ENCODE results near the gene AARS2.

Gene AARS2

DNA sequence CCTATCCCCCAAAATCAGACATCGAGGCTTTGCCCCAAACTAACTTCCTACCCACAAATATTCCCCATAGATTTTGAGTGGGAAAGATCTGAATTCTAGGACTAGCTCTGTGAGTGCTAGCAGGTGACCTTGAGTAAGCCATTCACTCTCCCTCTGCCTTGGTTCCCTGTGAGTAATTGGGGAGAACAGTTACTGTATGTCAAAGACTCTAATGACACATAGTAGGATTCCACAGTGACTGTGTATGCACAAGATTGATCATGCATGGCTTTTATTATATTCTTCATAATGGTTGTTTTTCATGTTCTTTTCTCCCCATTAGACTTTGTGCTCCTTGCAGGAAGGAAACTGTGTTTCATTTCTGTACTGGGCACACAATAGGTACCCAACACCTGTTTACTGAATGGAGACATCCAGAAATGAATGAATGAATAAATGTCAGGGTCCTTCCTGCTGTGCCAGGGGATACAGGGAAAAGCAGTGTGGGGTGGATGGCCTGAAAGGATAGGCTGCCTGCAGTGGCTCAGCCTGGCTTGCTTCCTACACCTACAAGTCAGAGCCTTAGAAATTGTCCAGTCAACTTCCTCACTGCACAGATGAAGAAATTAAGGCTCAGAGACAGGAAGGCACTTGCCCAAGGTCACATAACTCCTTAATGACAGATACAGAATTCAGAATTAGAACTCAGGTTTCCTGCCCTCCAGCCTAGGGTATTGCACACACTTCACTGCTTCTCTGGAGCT, 43.8 kb downstream of the AARS2 start:
- intact Hi-C loops (cut with DNase I) = loop anchor here (5.0 kb wide), 2 partner anchors 43 to 68 kb away; partner anchors contain the start of gene AARS2
- DNase-seq = no peak

DNA sequence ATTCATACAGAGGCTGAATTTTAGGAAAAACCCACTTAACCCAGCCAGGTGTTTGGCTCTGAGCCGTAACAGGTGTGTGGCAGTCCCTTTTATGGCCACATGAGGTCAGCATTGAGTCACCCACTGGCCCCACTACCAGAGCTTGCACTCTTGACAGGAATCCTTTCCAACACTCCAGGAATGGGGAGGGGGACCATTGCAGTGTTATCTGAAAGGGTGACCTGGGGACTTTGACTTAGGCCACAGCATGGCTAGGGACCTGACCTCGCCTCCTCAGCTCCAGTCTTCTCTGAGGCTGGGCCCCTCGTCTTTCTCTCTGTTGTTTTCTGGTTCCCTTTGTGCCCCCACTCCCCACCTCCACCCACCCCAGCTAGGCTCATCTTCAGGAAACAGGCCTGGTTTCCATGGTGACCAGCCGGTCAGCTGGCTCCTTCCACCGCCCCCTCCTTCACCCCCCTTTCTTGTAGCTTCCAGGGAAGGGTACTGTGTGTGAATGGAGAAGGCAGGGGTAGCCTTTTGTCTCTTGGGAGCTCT, 45.0 kb downstream of the AARS2 start:
- intact Hi-C loops (cut with DNase I) = loop anchor here (5.0 kb wide), 2 partner anchors 44 to 69 kb away; partner anchors contain the start of gene AARS2
- peak in 40 of 42 donors; percentile 35 to 85 (median 68) for DNase-seq

GRCh38 chr6:44267252-44267651, 45.9 kb downstream of the AARS2 start:
- intact Hi-C loops (cut with DNase I) = loop anchor here (5.0 kb wide), 2 partner anchors 45 to 70 kb away; partner anchors contain the start of gene AARS2
- no peak for DNase-seq

DNA sequence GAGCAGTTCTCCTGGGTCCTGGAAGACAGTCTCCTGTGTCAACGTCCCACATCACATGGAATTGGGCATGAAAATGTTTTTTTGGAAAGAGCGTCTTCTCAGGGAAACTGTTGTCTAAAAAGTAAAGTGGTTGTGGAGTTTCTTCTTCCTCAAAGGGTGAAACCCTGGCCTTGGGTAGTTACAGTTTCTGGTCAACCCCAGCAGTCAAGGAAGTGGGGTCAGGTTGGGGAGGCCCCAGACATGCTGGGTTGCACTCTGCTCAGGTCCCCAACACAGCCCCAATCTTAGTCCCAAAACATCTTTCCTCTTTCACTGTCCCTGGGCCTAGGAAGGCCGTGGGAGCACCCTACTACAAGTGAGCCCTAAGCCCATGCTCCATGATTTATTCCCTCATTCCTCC, 46.8 kb downstream of the AARS2 start:
- intact Hi-C loops (cut with DNase I) = loop anchor here (5.0 kb wide), 2 partner anchors 46 to 71 kb away; partner anchors contain the start of gene AARS2
- DNase-seq = no peak

DNA sequence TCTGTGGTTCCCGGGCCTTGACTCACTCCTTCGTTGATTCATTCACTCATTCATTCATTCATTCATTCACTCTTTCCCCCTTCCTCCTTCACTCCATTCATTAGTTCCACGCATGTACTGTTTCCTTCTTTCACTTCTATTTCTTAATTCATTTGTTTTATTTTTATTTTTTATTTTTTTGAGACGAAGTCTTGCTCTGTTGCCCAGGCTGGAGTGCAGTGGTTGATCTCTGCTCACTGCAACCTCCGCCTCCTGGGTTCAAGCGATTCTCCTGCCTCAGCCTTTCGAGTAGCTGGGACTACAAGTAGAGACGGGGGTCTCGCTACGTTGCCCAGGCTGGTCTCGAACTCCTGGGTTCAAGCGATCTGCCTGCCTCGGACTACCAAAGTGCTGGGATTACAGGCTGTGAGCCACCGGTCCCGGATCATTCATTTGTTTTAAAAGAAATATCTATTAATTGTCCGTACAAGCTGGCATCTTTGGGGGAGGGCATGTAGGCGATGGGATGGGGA, 47.4 kb downstream of the AARS2 start:
- intact Hi-C loops (cut with DNase I) = loop anchor here (5.0 kb wide), 2 partner anchors 47 to 72 kb away; partner anchors contain the start of gene AARS2
- no peak for DNase-seq

DNA sequence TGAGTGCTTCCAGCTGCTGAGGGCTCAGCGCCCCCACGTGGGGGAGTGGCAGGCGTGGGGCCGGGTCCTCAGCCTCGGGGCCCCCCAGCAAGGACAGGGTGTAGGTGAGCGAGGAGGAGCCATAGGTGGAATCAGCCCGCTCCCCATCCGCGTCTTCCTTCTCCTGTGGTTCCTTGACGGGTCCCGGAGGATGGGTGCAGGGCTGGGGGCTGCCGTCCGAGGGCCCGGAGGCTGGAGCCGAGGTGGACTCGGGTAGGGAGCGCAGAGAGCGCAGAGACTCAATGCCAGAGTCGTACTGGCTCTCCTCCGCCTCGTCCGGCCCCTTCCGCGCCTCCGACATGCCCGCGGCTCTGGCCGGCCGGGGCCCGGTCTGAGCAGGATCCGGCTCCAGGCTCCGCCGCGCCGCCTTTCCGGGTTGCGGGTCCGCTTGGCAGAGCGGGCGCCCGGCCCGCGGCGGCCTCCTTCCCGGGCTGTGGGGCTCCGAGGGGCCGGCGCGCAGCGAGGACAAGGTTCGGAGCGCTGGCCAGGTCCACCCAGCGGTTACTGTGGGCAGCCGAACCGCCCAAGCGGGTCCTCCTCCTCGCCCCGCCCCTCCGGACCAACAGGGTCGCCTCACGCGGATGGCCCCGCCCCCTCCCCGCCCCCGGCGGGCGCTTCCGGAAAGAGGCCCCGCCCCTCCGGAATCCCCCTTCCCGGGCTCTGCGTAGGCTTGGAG, 48.0 kb downstream of the AARS2 start, which contains the start of gene NFKBIE:
Gene NFKBIE (minus strand): TSS at position 545 of the 715 bp plus-strand sequence. CDS start 205 bp downstream, at position 340.
- peak; percentile 84 to 98 (median 94) for DNase-seq
- intact Hi-C loops (cut with DNase I) = loop anchor here (5.0 kb wide), 2 partner anchors 47 to 72 kb away; partner anchors contain the start of gene AARS2

- intact Hi-C loops (cut with DNase I) = loop anchor here (5.0 kb wide), 2 partner anchors 48 to 73 kb away; partner anchors contain the start of gene AARS2
- peak in 9 of 42 donors; percentile 25 to 54 (median 39) for DNase-seq
These were observed 48.8 kb downstream of the AARS2 start for GRCh38 chr6:44264154-44265006.

DNA sequence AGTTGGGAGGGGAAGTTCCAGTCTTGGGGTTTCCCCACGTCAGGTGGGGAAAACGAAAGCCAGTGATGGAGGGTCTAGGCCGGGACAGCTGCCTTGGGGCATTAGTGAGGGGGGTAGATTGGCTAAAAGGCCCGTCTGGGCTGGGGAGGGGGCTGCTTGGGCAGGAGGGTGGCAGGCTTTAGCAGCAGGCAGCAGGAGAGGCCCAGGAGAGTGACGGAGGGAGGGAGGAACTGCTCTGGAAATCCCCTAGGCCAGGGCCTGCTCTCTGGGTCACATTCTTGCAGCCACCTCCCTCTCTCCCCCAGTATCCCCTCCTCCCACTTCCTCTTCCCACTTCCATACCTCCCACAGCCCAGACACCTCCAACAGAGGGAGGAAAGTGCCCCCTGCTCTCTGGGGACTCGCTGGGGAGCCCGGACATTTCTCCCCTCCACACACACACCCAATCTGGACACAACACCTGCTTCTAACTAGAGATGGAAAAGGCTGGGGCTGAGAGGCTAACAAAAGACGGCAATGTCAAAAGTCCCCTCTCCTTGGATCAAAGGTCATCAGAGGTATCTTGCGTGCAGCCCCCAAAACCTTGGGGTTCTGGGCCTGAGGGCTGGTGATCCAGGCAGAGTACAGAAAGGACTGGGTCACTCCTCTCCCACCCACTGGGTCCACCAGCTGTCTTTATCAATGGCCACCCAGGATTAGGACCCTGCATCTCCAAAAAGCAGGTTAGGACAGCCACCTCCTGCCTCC, 49.6 kb downstream of the AARS2 start:
- DNase-seq = no peak
- intact Hi-C loops (cut with DNase I) = no loop called here

GRCh38 chr6:44262467-44263353, 50.4 kb downstream of the AARS2 start:
- intact Hi-C loops (cut with DNase I) = no loop called here
- no peak for DNase-seq

GRCh38 chr6:44261581-44261980, 51.6 kb downstream of the AARS2 start:
- intact Hi-C loops (cut with DNase I) = no loop called here
- no peak for DNase-seq

GRCh38 chr6:44260451-44261297, 52.5 kb downstream of the AARS2 start:
- intact Hi-C loops (cut with DNase I) = no loop called here
- no peak for DNase-seq

DNA sequence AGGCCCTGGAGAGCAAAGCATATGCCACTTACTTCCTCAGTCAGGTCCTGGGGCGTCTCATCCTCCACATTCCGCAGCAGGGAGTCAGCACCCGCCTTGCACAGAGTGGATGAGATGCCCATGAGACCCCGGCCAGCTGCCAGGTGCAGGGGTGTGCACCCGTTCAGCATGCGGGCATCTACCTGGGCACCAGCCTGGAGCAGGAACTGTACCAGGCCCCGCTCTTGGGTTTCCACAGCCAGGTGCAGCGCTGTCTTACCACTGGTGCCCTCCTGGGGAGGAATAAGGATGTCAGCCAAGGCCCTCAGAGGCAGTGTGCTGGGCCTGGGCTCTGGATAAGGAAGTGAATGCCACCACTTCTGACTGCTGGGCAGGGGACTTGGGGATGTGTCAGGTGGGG, 53.1 kb downstream of the AARS2 start:
- no peak for DNase-seq

GRCh38 chr6:44258921-44259320, 54.2 kb downstream of the AARS2 start:
- no peak for DNase-seq
- intact Hi-C loops (cut with DNase I) = no loop called here

More for the DNA sequence above, 53.1 kb downstream of the AARS2 start:
- intact Hi-C loops (cut with DNase I) = no loop called here

GRCh38 chr6:44258325-44258863, 54.8 kb downstream of the AARS2 start:
- DNase-seq = no peak
- intact Hi-C loops (cut with DNase I) = no loop called here

- intact Hi-C loops (cut with DNase I) = no loop called here
- no peak for DNase-seq
These were observed 55.3 kb downstream of the AARS2 start for GRCh38 chr6:44257753-44258324.

All from head of caudate nucleus (tissue), 42 donors.